ENCODE results near the gene SEMA3B.
A peak's percentile ranks its signal among the peaks of the same experiment; 100 is the strongest.
"Not testable (repeated sequence)": the region's sequence is repeated elsewhere in the genome, so short reads cannot be mapped to it uniquely, and the experiment has no call there.

The SEMA3B gene

DNA sequence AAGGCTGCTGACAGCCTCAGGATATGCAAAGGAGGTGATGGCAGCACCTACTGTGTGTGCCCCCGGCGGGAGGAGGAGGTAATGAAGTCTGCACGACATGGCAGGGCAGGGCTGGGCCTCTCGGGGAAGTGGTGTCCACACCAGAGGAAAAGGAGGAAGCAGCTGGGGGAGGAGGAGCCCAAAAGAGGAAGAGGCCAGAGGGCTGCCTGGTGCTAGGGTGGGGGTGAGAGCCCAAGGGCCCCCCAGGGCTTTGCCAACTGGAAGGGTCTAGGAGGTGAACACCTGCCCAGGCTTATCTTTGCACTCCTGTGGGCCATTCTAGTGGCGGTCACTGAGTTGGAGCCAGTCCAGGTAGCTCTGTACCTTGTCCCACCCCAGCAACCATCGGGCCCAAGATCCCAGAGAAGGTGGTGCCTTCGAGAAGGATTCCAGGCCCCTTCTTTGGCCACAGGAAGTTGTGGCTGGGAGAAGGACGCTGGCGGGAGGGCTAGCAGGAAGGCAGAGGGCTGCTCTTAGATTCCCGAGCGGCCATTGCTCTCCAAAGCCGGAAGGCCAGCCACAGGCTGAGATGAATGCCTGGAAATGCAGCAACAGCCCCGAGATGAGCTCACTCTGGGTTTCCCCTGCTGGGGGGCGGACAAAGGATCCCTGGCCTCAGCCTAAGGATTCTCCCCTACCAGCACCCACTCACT, 25.9 kb upstream of the SEMA3B start:
- H3K9me3 ChIP-seq (ENCODE audit: insufficient read depth, low read depth, low read length): no peaks in the 10 kb centered on the region
- peak overlapping the region; percentile 51 for H3K4me3 ChIP-seq (ENCODE audit: low read length, poor library complexity, severe bottlenecking)
- peaks cover 62% of the 10 kb centered on the region for H3K4me1 ChIP-seq (ENCODE audit: insufficient read depth, low read length, poor library complexity, severe bottlenecking)
- H2AFZ ChIP-seq (ENCODE audit: low read length): no peak overlapping the region
- peaks cover 16% of the 10 kb centered on the region; the same call in 1 of the 2 replicates for H3K36me3 ChIP-seq (ENCODE audit: insufficient read depth, low read length)
- no peaks in the 10 kb centered on the region for H3K27me3 ChIP-seq (ENCODE audit: insufficient read depth, low read length, poor library complexity, severe bottlenecking)
- H3F3A ChIP-seq (ENCODE audit: low read depth): peaks cover 3% of the 10 kb centered on the region; the same call in 1 of the 2 replicates
- no peaks in the 10 kb centered on the region for H3K9me2 ChIP-seq (replicated peaks; ENCODE audit: low read depth, low read length)
- H3K4me2 ChIP-seq (ENCODE audit: low read depth, low read length, poor library complexity, severe bottlenecking): peak overlapping the region; percentile 99
- H4K20me1 ChIP-seq (ENCODE audit: insufficient read depth, low read length, poor library complexity, severe bottlenecking): peaks cover 95% of the 10 kb centered on the region
- peaks cover 96% of the 10 kb centered on the region for H3K79me2 ChIP-seq (ENCODE audit: insufficient read depth, low read length)
- TF ChIP-seq, protein P1, sequence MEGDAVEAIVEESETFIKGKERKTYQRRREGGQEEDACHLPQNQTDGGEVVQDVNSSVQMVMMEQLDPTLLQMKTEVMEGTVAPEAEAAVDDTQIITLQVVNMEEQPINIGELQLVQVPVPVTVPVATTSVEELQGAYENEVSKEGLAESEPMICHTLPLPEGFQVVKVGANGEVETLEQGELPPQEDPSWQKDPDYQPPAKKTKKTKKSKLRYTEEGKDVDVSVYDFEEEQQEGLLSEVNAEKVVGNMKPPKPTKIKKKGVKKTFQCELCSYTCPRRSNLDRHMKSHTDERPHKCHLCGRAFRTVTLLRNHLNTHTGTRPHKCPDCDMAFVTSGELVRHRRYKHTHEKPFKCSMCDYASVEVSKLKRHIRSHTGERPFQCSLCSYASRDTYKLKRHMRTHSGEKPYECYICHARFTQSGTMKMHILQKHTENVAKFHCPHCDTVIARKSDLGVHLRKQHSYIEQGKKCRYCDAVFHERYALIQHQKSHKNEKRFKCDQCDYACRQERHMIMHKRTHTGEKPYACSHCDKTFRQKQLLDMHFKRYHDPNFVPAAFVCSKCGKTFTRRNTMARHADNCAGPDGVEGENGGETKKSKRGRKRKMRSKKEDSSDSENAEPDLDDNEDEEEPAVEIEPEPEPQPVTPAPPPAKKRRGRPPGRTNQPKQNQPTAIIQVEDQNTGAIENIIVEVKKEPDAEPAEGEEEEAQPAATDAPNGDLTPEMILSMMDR (conservative IDR thresholded peaks at IDR 0.05; ENCODE audit: low read length): no peak
- TF ChIP-seq EZH2phosphoT487 (IDR thresholded peaks at IDR 0.05; ENCODE audit: borderline replicate concordance): no peak
- H3K9ac ChIP-seq (ENCODE audit: low read depth, low read length, poor library complexity, severe bottlenecking): peak overlapping the region; percentile 56

DNA sequence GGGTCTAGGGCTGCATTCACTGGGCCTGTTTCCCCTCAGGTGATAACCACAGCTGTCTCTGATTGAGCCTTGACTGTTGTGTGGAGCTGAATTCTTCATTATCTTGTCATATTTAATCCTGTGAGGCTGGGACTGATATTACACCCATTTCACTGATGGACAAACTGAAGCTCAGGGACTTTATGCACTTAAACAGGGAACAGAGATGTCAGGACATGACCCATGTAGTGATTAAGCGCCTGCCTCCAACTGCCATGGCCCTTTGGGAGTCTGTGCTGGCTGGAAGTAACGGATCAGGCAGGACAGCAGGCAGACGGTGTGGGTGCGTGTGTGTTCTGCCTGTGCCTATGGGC, 25.4 kb upstream of the SEMA3B start:
- H3K27me3 ChIP-seq (ENCODE audit: insufficient read depth, low read length, poor library complexity, severe bottlenecking): no peaks in the 10 kb centered on the region
- no peaks in the 10 kb centered on the region for H3K9me3 ChIP-seq (ENCODE audit: insufficient read depth, low read depth, low read length)
- H2AFZ ChIP-seq (ENCODE audit: low read length): no peak overlapping the region
- no peaks in the 10 kb centered on the region for H3K9me2 ChIP-seq (replicated peaks; ENCODE audit: low read depth, low read length)
- no peak overlapping the region for H3K4me3 ChIP-seq (ENCODE audit: low read length, poor library complexity, severe bottlenecking)
- peaks cover 95% of the 10 kb centered on the region for H4K20me1 ChIP-seq (ENCODE audit: insufficient read depth, low read length, poor library complexity, severe bottlenecking)
- peaks cover 3% of the 10 kb centered on the region; the same call in 1 of the 2 replicates for H3F3A ChIP-seq (ENCODE audit: low read depth)
- H3K79me2 ChIP-seq (ENCODE audit: insufficient read depth, low read length): peaks cover 96% of the 10 kb centered on the region
- peaks cover 57% of the 10 kb centered on the region for H3K4me1 ChIP-seq (ENCODE audit: insufficient read depth, low read length, poor library complexity, severe bottlenecking)
- TF ChIP-seq, protein P1 (conservative IDR thresholded peaks at IDR 0.05; ENCODE audit: low read length): no peak
- no peak for TF ChIP-seq EZH2phosphoT487 (IDR thresholded peaks at IDR 0.05; ENCODE audit: borderline replicate concordance)
- peak overlapping the region; percentile 56 for H3K9ac ChIP-seq (ENCODE audit: low read depth, low read length, poor library complexity, severe bottlenecking)
- peaks cover 21% of the 10 kb centered on the region; the same call in 1 of the 2 replicates for H3K36me3 ChIP-seq (ENCODE audit: insufficient read depth, low read length)
- H3K4me2 ChIP-seq (ENCODE audit: low read depth, low read length, poor library complexity, severe bottlenecking): peak overlapping the region; percentile 99

GRCh38 chr3:50244813-50245212, 24.1 kb upstream of the SEMA3B start:
- not testable (repeated sequence) for H3F3A ChIP-seq (ENCODE audit: low read depth); H3K9ac ChIP-seq (ENCODE audit: low read depth, low read length, poor library complexity, severe bottlenecking); H3K9me2 ChIP-seq (replicated peaks; ENCODE audit: low read depth, low read length); H3K9me3 ChIP-seq (ENCODE audit: insufficient read depth, low read depth, low read length); H3K4me3 ChIP-seq (ENCODE audit: low read length, poor library complexity, severe bottlenecking); H2AFZ ChIP-seq (ENCODE audit: low read length); H3K4me2 ChIP-seq (ENCODE audit: low read depth, low read length, poor library complexity, severe bottlenecking); H3K27me3 ChIP-seq (ENCODE audit: insufficient read depth, low read length, poor library complexity, severe bottlenecking)
- H3K4me1 ChIP-seq (ENCODE audit: insufficient read depth, low read length, poor library complexity, severe bottlenecking): peaks cover 44% of the 10 kb centered on the region
- H4K20me1 ChIP-seq (ENCODE audit: insufficient read depth, low read length, poor library complexity, severe bottlenecking): peaks cover 95% of the 10 kb centered on the region
- peaks cover 29% of the 10 kb centered on the region; the same call in 1 of the 2 replicates for H3K36me3 ChIP-seq (ENCODE audit: insufficient read depth, low read length)
- peaks cover 96% of the 10 kb centered on the region for H3K79me2 ChIP-seq (ENCODE audit: insufficient read depth, low read length)
